HG02943 (cell line): Measurements from ENCODE around the gene ETFA.
"Not testable (repeated sequence)": the region's sequence is repeated elsewhere in the genome, so short reads cannot be mapped to it uniquely, and the experiment has no call there.

Source experiments
- ATAC-seq: cut with Tn5 transposase; IDR thresholded peaks from one replicate; pipeline ENCODE4 v1.9.1; 2021; ENCODE audit warnings: mild to moderate bottlenecking, low read depth, moderate library complexity; ENCODE audit not compliant: unreplicated experiment

ETFA gene

GRCh38 chr15:76285241-76285825 lies 25.9 kb downstream of the ETFA start:
- no peak for ATAC-seq

- no peak for ATAC-seq
Measured at GRCh38 chr15:76282465-76282864, 28.8 kb downstream of the ETFA start.

- no peak for ATAC-seq
Measured at GRCh38 chr15:76278651-76279050, 32.6 kb downstream of the ETFA start.

- ATAC-seq: no peak
Measured at GRCh38 chr15:76274821-76275220, 36.4 kb downstream of the ETFA start.

GRCh38 chr15:76274226-76274625 lies 37.0 kb downstream of the ETFA start:
- ATAC-seq: no peak

- ATAC-seq: no peak
Measured at GRCh38 chr15:76270876-76271275, 40.4 kb downstream of the ETFA start.

- ATAC-seq: no peak
Measured at GRCh38 chr15:76267077-76267476, 44.2 kb downstream of the ETFA start.

- not testable (repeated sequence) for ATAC-seq
Measured at GRCh38 chr15:76265769-76266168, 45.5 kb downstream of the ETFA start.

GRCh38 chr15:76260246-76260938 lies 50.9 kb downstream of the ETFA start:
- no peak for ATAC-seq

- no peak for ATAC-seq
Measured at GRCh38 chr15:76259392-76259791, 51.9 kb downstream of the ETFA start.

- ATAC-seq: no peak
Measured at GRCh38 chr15:76258460-76258859, 52.8 kb downstream of the ETFA start.

- no peak for ATAC-seq
Measured at GRCh38 chr15:76253691-76254473, 57.4 kb downstream of the ETFA start.

GRCh38 chr15:76252249-76252648 lies 59.0 kb downstream of the ETFA start:
- no peak for ATAC-seq

- ATAC-seq: no peak
Measured at GRCh38 chr15:76251717-76252116, 59.6 kb downstream of the ETFA start.

- no peak for ATAC-seq
Measured at GRCh38 chr15:76245072-76245610, 66.1 kb downstream of the ETFA start.

- ATAC-seq: no peak
Measured at GRCh38 chr15:76239786-76240185, 71.5 kb downstream of the ETFA start.

GRCh38 chr15:76236350-76236749 lies 74.9 kb downstream of the ETFA start:
- ATAC-seq: no peak

GRCh38 chr15:76235186-76235826 lies 76.0 kb downstream of the ETFA start:
- ATAC-seq: no peak

GRCh38 chr15:76234337-76234889 lies 76.9 kb downstream of the ETFA start:
- ATAC-seq: no peak

- ATAC-seq: no peak
Measured at GRCh38 chr15:76233921-76234320, 77.3 kb downstream of the ETFA start.

- no peak for ATAC-seq
Measured at GRCh38 chr15:76229266-76229665, 82.0 kb downstream of the ETFA start.
